Cardiac fibroblast (primary cell): ENCODE data around the gene PDK3.
A peak's percentile ranks its signal among the peaks of the same experiment; 100 is the strongest.

Experiments used
- DNase-seq, 2 donors: peaks; one replicate each; pipeline versions ENCODE4 v3.0.0 to v3.0.0-alpha.2; 2010; ENCODE audit warnings: low read depth in 2 of 2
- H3K4me3 ChIP-seq, 2 donors: replicated peaks in 1 of 2; 1 replicate in 1 of 2; 2 replicates in 1 of 2; pipeline ENCODE4 v1.5.1; 2011; ENCODE audit warnings: low read depth in 2 of 2, low read length in 2 of 2, mild to moderate bottlenecking in 2 of 2, moderate library complexity in 1 of 2
- TF ChIP-seq, protein P1 (sequence below): IDR thresholded peaks from one replicate; pipeline ENCODE4 v1.5.1; 2011; ENCODE audit warnings: low read depth, mild to moderate bottlenecking, low read length, inconsistent platforms

PDK3 gene

DNA sequence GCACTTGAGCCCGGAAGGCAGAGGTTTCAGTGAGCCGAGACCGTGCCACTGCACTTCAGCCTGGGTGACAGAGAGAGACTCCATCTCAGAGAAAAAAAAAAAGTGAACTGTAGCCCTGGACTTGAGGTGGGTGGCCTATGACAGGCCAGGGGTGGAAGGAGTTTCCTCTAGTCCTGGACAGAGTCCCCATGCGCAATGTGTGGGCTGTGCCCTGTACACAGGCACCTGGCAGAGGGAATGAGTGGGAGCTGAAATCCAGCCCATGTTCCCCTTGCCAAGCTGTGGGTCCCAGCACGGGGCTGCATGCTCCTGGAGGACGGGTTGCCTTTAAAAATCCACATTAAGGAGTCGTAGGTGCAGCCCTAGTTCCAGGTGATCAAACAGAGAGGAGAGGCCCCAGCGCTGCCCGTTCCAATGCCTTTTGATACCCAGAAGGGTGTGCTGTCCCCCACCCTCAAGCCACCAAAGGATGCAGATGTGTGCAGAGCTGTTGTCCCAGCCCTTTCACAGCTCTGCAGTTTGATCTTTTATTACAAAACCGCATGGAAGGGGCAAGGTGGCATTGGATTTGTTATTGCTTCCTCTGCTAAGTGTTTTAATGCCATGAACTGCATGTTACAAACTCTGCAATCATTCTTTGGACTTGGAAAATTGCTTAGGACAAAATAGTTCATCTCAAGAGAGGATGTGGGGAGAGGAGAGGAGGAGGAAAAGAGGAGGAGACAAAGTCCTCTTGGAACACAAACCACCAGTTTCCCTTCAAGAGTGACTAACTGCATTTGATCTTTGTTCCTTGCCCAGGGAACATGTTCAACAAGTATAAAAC, 38.0 kb upstream of the PDK3 start:
- peak; percentile 2 to 4 for DNase-seq
- no peak overlapping the region for H3K4me3 ChIP-seq
- TF ChIP-seq, protein P1, sequence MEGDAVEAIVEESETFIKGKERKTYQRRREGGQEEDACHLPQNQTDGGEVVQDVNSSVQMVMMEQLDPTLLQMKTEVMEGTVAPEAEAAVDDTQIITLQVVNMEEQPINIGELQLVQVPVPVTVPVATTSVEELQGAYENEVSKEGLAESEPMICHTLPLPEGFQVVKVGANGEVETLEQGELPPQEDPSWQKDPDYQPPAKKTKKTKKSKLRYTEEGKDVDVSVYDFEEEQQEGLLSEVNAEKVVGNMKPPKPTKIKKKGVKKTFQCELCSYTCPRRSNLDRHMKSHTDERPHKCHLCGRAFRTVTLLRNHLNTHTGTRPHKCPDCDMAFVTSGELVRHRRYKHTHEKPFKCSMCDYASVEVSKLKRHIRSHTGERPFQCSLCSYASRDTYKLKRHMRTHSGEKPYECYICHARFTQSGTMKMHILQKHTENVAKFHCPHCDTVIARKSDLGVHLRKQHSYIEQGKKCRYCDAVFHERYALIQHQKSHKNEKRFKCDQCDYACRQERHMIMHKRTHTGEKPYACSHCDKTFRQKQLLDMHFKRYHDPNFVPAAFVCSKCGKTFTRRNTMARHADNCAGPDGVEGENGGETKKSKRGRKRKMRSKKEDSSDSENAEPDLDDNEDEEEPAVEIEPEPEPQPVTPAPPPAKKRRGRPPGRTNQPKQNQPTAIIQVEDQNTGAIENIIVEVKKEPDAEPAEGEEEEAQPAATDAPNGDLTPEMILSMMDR: no peak

DNA sequence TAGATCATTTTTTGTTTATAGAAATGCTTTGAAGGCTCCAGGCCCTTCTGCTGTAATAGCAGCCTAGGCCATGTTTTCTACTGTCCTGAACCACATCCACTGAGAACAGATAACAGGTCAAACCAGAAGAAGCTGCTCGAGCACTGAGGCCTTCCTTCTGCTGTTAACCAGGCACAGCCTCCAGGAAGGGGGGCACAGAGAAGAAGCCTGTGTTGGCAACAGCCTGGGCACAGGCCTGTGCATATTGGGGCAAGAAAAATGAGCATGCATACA, 37.4 kb upstream of the PDK3 start:
- TF ChIP-seq, protein P1: no peak
- no peak for DNase-seq
- H3K4me3 ChIP-seq: no peak overlapping the region

DNA sequence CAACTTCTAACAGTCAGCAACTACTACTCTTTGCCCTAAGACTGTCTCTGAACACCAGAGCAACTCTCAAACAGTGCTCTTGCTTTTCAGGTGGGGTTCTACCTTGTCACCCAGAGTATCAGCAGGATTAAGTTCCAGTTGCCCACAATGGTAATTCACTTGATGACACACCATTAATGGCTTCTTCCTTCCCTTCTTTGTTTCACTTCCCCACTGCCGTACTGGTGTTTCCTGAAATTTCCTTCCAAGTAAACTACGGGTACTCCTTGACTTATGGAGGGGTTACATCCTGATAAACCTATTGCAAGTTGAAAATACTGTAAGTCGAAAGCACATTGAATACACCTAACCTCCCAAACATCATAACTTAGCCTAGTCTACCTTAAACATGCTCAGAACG, 36.6 kb upstream of the PDK3 start:
- DNase-seq: no peak
- no peak overlapping the region for H3K4me3 ChIP-seq
- TF ChIP-seq, protein P1: no peak

DNA sequence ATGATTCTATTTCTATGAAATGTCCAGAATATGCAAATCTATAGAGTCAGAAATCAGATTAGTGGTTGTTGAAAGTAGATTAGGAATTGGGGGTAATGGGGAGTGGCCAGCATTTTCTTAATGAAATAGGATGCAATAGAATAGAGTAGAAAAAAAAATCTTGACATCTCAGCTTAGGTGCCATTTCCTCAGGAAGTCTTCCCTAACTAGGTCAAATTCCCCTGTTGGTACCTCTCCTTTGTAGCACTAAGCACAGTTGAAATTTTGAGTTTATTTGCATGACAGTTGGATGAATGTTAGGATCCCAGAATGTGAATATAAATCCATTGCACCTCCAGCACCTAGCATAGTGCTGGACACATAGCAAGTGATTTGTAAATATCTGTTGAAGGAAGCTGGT, 30.0 kb upstream of the PDK3 start:
- H3K4me3 ChIP-seq: no peak overlapping the region
- TF ChIP-seq, protein P1: no peak
- DNase-seq: no peak

DNA sequence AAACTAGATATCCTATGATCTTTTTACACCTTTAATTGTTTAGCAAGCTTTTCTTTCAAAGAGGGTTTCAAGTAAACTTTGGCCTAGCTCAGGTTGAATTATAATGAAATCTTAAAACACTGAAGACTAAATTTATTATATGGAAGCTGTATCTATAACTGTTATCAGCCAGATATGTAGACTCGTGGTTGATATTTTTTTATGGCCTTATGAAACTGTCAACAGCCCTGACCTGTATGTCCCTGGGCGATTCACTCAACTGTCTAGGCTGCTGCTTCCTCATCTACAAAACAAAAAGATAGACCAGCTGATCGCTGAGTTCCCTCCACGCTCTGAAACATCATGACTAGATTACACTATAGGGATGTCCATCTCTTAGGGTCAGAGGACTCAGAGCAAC, 21.2 kb upstream of the PDK3 start:
- no peak overlapping the region for H3K4me3 ChIP-seq
- no peak for DNase-seq
- TF ChIP-seq, protein P1: no peak

DNA sequence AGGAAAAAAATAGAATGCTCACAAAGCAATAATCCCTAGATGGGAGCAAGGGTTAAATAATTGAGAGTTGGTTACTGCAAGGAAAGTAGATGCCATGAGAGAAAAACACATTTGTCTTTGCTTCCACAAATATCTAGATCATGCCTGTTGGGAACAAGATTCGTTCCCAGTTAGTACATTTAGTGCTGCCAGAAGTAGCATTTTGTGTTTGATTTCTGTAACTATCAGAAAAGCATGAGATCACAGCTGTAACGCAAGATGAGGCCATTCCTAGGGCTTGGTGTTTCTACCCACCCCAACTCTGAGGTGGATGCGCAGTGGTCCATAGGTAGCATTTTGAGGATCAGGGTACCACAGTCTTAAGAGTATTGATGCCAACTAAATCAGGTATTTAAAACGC, 20.4 kb upstream of the PDK3 start:
- TF ChIP-seq, protein P1: no peak
- no peak overlapping the region for H3K4me3 ChIP-seq
- DNase-seq: no peak

DNA sequence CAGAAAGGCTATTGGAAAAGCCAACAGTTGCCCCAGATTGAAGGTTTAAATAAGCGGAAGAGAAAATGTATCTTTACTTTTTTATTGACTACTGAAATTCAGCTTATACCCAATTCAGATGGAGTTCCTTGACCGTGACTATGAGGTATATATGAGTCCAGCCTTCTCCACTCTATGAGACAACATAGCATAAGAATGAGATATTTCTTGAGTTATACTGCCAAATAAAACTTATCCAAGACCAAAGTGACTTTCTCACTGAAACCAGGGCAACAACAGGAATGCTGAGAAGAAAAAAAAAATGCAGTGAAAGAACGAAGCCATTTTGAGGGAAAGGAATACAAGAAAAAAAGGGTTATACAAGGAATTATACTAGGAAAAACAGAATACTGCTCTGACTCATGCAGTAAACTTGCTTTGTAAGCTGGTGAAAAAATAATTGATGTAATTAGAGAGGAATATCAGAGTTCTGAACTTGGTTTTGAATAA, 16.3 kb upstream of the PDK3 start:
- no peak for DNase-seq
- TF ChIP-seq, protein P1: no peak
- no peak overlapping the region for H3K4me3 ChIP-seq
